K562 (cell line): Measurements from ENCODE around the gene INHA. TPM values are rescaled to one million over a fixed set of nuclear protein-coding genes. Genes with fewer than 3 reads are reported as not detected.
A peak's percentile ranks its signal among the peaks of the same experiment; 100 is the strongest.

Source experiments
- CC2D1A ChIP-seq: fragments of 450-650 bp; IDR thresholded peaks from 2 replicates; pipeline ENCODE4 v1.6.1; 2017; ENCODE audit warnings: mild to moderate bottlenecking
- CREB3L1 ChIP-seq: fragments of 450-650 bp; IDR thresholded peaks from 2 replicates; pipeline ENCODE4 v1.6.1; 2014; ENCODE audit warnings: low read depth, mild to moderate bottlenecking, moderate library complexity, borderline replicate concordance
- ELF2 ChIP-seq: fragments of 250-450 bp; sonication (Bioruptor Pico); IDR thresholded peaks from 2 replicates; pipeline ENCODE4 v1.5.0; 2021; ENCODE audit warnings: mild to moderate bottlenecking
- FOXP1 ChIP-seq: sonication (generic); formaldehyde crosslinking; IDR thresholded peaks from 2 replicates; pipeline ENCODE4 v1.8.0; 2022; ENCODE audit warnings: mild to moderate bottlenecking, missing genetic modification reagents
- GTF3C2 ChIP-seq: IDR thresholded peaks from 3 replicates; pipeline ENCODE4 v1.6.1; 2011; ENCODE audit warnings: borderline replicate concordance, mild to moderate bottlenecking, moderate library complexity; ENCODE audit not compliant: insufficient read length; ENCODE audit errors: extremely low read depth
- HIVEP1 ChIP-seq: fragments of 250-450 bp; sonication (Bioruptor Pico); IDR thresholded peaks from 2 replicates; pipeline ENCODE4 v1.4.0; 2020; ENCODE audit warnings: mild to moderate bottlenecking
- HNRNPLL ChIP-seq: fragments of 200-400 bp; formaldehyde crosslinking; IDR thresholded peaks from 2 replicates; pipeline ENCODE4 v1.6.1; 2017; ENCODE audit warnings: low read length, low read depth, mild to moderate bottlenecking; ENCODE audit not compliant: poor library complexity, severe bottlenecking
- LARP7 ChIP-seq: fragments of 450-650 bp; IDR thresholded peaks from 2 replicates; pipeline ENCODE4 v1.6.1; 2016
- NEUROD1 ChIP-seq: fragments of 150-350 bp; IDR thresholded peaks from 2 replicates; pipeline ENCODE4 v1.6.1; 2014; ENCODE audit warnings: borderline replicate concordance, low read length, low read depth; ENCODE audit not compliant: partially characterized antibody
- SMAD1 ChIP-seq: fragments of 150-350 bp; IDR thresholded peaks from 2 replicates; pipeline ENCODE4 v1.6.1; 2014; ENCODE audit warnings: low read length, low read depth; ENCODE audit not compliant: partially characterized antibody
- SMAD4 ChIP-seq: fragments of 250-450 bp; sonication (Bioruptor Pico); conservative IDR thresholded peaks from 2 replicates; pipeline ENCODE4 v1.8.0; 2021; ENCODE audit warnings: inconsistent platforms, mild to moderate bottlenecking, moderate library complexity
- SNRNP70 ChIP-seq: fragments of 200-400 bp; formaldehyde crosslinking; optimal IDR thresholded peaks from 2 replicates; pipeline ENCODE3; 2017; ENCODE audit warnings: low read depth, low read length
- ZNF778 ChIP-seq: fragments of 450-650 bp; formaldehyde crosslinking; IDR thresholded peaks from 2 replicates; pipeline ENCODE4 v1.4.0; 2020; ENCODE audit warnings: mild to moderate bottlenecking, moderate library complexity
- polyA plus RNA-seq, 8 experiments: library from polyadenylated mRNA; depleted of rRNA in 4 of 8; stranded (reverse) in 5 of 8; unstranded in 3 of 8; fragments of >200 nt; fragmentation: Nextera tagmentation in 2 of 8; fragmentation: Illumina TruSeq in 1 of 8; extraction: Ambion mirVana in 2 of 8; extraction: Trizol in 1 of 8; gene quantifications; 2 replicates each; pipeline versions ENCODE4 v1.2.1 to v1.2.3, GENCODE V29; 2011 to 2014; ENCODE audit warnings: inconsistent platforms in 1 of 8, missing spikeins in 1 of 8
- total RNA-seq, 7 experiments: library from RNA; depleted of rRNA in 6 of 7; stranded (reverse); fragments of >200 nt in 6 of 7; fragmentation: Illumina TruSeq in 2 of 7; extraction: Trizol in 2 of 7; gene quantifications; 2 replicates each; pipeline versions ENCODE4 v1.2.1 to v1.2.3, GENCODE V29; 2011 to 2021; ENCODE audit warnings: low replicate concordance in 1 of 7
- TF ChIP-seq, protein P1 (sequence below), 2 experiments: fragments of 450-650 bp in 1 of 2; sonication (generic) in 1 of 2; formaldehyde crosslinking in 1 of 2; IDR thresholded peaks; 2 replicates each; pipeline versions ENCODE4 v1.7.1 to v1.9.0; 2016 to 2022; ENCODE audit warnings: inconsistent platforms in 1 of 2, mild to moderate bottlenecking in 1 of 2, missing genetic modification reagents in 1 of 2

INHA gene
- total and polyA plus RNA-seq, 9 of the 15 experiments (the other 6 are each of a cell fraction or from before 2014, with no cell fraction given): 0.07 to 1.9 (median 0.40) TPM

DNA sequence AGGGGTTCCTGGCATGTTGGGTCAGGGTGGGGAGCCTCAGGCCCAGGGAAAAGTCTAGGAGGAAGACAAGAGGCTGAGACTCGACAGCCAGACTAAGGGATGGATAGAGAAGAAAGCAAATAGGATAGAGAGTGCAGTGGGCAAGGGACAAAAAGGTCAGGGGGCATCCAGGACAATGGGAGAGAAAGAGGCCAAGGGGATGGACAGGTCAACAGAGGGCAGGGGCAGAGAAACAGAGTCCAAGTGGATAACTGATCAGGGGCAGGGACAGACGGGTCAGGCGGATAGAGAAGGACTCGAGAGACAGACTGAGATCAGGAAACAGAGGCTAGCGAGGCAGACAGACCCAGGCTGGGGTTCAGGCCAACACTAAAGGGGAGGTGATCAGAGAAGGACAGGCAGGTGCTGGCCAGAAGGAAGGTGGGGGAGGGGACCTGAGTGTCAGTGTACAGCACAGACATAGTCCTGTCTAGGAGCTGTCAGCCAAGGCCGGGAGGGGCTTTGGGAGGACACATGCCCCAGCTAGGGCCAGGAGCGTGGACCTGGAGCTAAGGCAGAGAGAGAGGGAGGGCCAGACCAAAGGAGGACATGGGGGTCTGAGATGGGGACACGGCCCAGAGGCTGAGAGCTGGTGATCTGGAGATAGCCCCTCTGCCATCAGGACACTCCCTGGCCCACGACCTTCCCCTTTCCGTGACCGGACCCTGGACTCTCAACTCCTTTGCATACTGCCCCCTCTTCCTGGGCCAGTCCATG, 45.6 kb upstream of the INHA start (continued):
- TF ChIP-seq SMAD4 (CRISPR knock-in tag) (peak; percentile 24; the same call in 1 of the 2 replicates), FOXP1 (no peak), GTF3C2 (no peak), CC2D1A (no peak), HIVEP1 (CRISPR knock-in tag) (no peak), HNRNPLL (no peak), CREB3L1 (no peak), ELF2 (CRISPR knock-in tag) (no peak), SNRNP70 (no peak), NEUROD1 (no peak), ZNF778 (CRISPR knock-in tag) (no peak), LARP7 (no peak), SMAD1 (no peak)
- TF ChIP-seq, protein P1, sequence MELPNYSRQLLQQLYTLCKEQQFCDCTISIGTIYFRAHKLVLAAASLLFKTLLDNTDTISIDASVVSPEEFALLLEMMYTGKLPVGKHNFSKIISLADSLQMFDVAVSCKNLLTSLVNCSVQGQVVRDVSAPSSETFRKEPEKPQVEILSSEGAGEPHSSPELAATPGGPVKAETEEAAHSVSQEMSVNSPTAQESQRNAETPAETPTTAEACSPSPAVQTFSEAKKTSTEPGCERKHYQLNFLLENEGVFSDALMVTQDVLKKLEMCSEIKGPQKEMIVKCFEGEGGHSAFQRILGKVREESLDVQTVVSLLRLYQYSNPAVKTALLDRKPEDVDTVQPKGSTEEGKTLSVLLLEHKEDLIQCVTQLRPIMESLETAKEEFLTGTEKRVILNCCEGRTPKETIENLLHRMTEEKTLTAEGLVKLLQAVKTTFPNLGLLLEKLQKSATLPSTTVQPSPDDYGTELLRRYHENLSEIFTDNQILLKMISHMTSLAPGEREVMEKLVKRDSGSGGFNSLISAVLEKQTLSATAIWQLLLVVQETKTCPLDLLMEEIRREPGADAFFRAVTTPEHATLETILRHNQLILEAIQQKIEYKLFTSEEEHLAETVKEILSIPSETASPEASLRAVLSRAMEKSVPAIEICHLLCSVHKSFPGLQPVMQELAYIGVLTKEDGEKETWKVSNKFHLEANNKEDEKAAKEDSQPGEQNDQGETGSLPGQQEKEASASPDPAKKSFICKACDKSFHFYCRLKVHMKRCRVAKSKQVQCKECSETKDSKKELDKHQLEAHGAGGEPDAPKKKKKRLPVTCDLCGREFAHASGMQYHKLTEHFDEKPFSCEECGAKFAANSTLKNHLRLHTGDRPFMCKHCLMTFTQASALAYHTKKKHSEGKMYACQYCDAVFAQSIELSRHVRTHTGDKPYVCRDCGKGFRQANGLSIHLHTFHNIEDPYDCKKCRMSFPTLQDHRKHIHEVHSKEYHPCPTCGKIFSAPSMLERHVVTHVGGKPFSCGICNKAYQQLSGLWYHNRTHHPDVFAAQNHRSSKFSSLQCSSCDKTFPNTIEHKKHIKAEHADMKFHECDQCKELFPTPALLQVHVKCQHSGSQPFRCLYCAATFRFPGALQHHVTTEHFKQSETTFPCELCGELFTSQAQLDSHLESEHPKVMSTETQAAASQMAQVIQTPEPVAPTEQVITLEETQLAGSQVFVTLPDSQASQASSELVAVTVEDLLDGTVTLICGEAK (IDR thresholded peaks at IDR 0.05): peak; percentile 38; the same call in 1 of the 2 replicates
- TF ChIP-seq, protein P1 (CRISPR knock-in tag; IDR thresholded peaks at IDR 0.05): no peak
